Ascending aorta (tissue), 2 donors: ENCODE data around the gene CIDEB. TPM values are rescaled to one million over a fixed set of nuclear protein-coding genes. Genes with fewer than 3 reads are reported as not detected.
"Not testable (repeated sequence)": the region's sequence is repeated elsewhere in the genome, so short reads cannot be mapped to it uniquely, and the experiment has no call there.

Source experiments
- DNase-seq, 2 donors: peaks; one replicate each; pipeline ENCODE4 v3.0.0-alpha.2; 2019; ENCODE audit warnings: low spot score in 2 of 2
- H3K27ac ChIP-seq, 2 donors: fragments of 200-600 bp; sonication (generic); one replicate each; pipeline ENCODE4 v1.5.1; 2016 to 2017; ENCODE audit warnings: mild to moderate bottlenecking in 1 of 2
- H3K27me3 ChIP-seq: fragments of 200-600 bp; sonication (generic); one replicate; pipeline ENCODE4 v1.5.1; 2017
- H3K36me3 ChIP-seq, 2 donors: fragments of 200-600 bp; sonication (generic); one replicate each; pipeline ENCODE4 v1.5.1; 2016
- H3K4me1 ChIP-seq, 2 donors: fragments of 200-600 bp; sonication (generic); one replicate each; pipeline ENCODE4 v1.5.1; 2016 to 2017; ENCODE audit warnings: mild to moderate bottlenecking in 1 of 2
- H3K4me3 ChIP-seq, 2 donors: fragments of 200-600 bp; sonication (generic); one replicate each; pipeline ENCODE4 v1.5.1; 2016 to 2017; ENCODE audit warnings: mild to moderate bottlenecking in 1 of 2
- H3K9me3 ChIP-seq, 2 donors: fragments of 200-600 bp; sonication (generic); one replicate each; pipeline ENCODE4 v1.5.1; 2016
- intact Hi-C: fragments of 100-400 bp; cut with DNase I; formaldehyde crosslinking; loops from one replicate; pipeline ENCODE4 v1.15.1; 2023
- total RNA-seq: library from RNA; depleted of rRNA; stranded (reverse); fragments of >200 nt; gene quantifications from one replicate; pipeline ENCODE4 v1.1.0, GENCODE V29; 2016
- TF ChIP-seq, protein P1 (sequence below), 3 experiments: fragments of 200-600 bp in 2 of 3; fragments of 450-650 bp in 1 of 3; sonication (generic) in 2 of 3; IDR thresholded peaks; one replicate each; pipeline ENCODE4 v1.5.1; 2016 to 2019; ENCODE audit warnings: antibody characterized with exemption in 3 of 3, mild to moderate bottlenecking in 1 of 3, moderate library complexity in 1 of 3

The CIDEB gene
- total RNA-seq, 1 donor from 2014 or later = 72.8 TPM

DNA sequence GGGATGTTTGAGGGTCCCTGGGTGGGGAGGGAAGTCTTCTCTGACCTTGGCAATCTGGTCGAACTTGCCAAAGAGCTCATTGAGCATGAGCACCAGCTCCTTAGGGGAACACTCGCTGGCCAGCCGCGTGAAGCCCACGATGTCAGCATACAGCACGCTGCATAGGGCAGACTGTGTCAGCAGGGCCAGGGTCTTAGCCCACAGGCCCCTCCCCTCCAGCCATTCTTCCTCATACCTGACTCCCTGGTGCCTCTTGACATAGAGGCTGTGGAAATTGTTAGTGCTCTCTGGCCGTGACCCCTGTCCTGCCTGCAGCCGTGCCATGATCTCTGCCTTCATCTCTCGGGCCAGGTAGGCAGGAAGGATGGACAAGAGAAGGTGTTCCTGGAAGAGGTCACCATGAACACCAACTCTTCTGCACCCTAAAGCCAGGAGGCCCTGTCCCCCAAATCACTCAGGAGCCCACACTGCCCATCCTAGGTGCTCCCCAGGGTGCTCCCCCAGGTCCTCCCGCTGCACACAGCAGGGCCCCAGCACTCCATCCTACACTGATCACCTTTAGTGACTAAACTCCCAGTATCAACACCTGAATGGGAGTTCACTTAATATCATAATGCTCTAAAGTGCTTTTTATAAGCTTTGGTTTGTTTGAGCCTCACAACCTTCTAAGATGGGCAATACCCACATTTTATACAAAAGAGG, 23.3 kb upstream of the CIDEB start:
- DNase-seq = no peak
- H3K36me3 ChIP-seq = no peaks in the 10 kb centered on the region
- H3K4me1 ChIP-seq = peaks cover 7 to 20% of the 10 kb centered on the region in 2 donors
- H3K27me3 ChIP-seq = peaks cover 12% of the 10 kb centered on the region
- TF ChIP-seq, protein P1, sequence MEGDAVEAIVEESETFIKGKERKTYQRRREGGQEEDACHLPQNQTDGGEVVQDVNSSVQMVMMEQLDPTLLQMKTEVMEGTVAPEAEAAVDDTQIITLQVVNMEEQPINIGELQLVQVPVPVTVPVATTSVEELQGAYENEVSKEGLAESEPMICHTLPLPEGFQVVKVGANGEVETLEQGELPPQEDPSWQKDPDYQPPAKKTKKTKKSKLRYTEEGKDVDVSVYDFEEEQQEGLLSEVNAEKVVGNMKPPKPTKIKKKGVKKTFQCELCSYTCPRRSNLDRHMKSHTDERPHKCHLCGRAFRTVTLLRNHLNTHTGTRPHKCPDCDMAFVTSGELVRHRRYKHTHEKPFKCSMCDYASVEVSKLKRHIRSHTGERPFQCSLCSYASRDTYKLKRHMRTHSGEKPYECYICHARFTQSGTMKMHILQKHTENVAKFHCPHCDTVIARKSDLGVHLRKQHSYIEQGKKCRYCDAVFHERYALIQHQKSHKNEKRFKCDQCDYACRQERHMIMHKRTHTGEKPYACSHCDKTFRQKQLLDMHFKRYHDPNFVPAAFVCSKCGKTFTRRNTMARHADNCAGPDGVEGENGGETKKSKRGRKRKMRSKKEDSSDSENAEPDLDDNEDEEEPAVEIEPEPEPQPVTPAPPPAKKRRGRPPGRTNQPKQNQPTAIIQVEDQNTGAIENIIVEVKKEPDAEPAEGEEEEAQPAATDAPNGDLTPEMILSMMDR (IDR thresholded peaks at IDR 0.05) = no peak
- H3K9me3 ChIP-seq = no peaks in the 10 kb centered on the region
- intact Hi-C loops = no loop called here
- no peak overlapping the region for H3K4me3 ChIP-seq
- no peak overlapping the region for H3K27ac ChIP-seq

DNA sequence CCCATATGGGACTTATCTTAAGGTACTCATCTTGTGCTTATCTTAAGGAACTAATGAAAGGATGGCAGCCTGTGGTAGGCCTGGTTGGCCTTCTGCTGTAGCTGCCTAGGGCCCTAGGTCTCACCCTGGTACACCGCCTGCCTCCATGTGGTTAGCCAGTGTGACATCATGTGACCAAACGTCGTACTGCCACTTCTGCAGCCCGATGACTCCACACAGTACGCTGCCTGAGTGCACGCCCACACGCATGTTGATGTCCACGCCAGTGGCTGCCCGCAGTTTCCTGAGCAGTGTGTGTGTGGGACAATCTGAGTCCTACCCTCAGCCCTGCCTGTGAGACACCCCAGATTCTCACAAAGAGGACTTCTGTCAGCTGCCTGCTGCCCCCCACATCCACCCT, 22.0 kb upstream of the CIDEB start:
- Histone ChIP-seq H3K4me1 (peaks cover 5 to 19% of the 10 kb centered on the region in 2 donors), H3K4me3 (no peak overlapping the region), H3K9me3 (no peaks in the 10 kb centered on the region), H3K36me3 (no peaks in the 10 kb centered on the region), H3K27me3 (peaks cover 9% of the 10 kb centered on the region), H3K27ac (no peak overlapping the region)
- peak; percentile 70 to 84 for DNase-seq
- TF ChIP-seq, protein P1 (IDR thresholded peaks at IDR 0.05) = no peak
- intact Hi-C loops = no loop called here

- intact Hi-C loops = no loop called here
- no peak for DNase-seq
- no peak overlapping the region for H3K4me3 ChIP-seq
- TF ChIP-seq, protein P1 (IDR thresholded peaks at IDR 0.05) = no peak
- no peaks in the 10 kb centered on the region for H3K36me3 ChIP-seq
- no peaks in the 10 kb centered on the region for H3K9me3 ChIP-seq
- H3K4me1 ChIP-seq = peaks cover 0 to 14% of the 10 kb centered on the region in 2 donors
- peaks cover 3% of the 10 kb centered on the region for H3K27me3 ChIP-seq
- no peak overlapping the region for H3K27ac ChIP-seq
Observed at GRCh38 chr14:24329073-24329663, 21.4 kb upstream of the CIDEB start.

- intact Hi-C loops, H3K4me3 ChIP-seq, H3K9me3 ChIP-seq, H3K27me3 ChIP-seq, H3K36me3 ChIP-seq, H3K4me1 ChIP-seq, H3K27ac ChIP-seq: not testable (repeated sequence)
- peak in 1 of 2 donors; percentile 80 for DNase-seq
- TF ChIP-seq, protein P1 (IDR thresholded peaks at IDR 0.05) = peak; percentile 57 to 70 (median 60)
Observed at GRCh38 chr14:24327914-24328313, 20.1 kb upstream of the CIDEB start.

DNA sequence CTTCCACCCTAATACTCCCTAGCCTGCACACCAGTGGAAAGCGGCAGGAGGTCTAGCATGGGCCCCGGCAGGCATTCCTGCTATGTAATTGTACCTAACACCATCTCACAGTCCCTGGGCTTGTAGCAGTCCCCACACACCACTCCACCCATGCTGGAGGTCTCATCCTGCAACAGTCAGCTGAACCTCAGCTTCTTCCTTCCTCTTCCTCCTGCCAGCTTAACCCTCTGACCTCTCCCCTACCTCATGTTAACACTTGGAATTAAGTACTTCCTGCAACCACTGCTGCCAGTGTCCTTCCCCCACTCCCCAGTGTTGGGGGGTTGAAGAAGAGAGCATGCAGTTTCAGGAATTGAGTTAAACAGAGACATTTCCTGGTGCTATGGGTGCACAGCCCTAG, 19.5 kb upstream of the CIDEB start:
- H3K27me3 ChIP-seq = no peaks in the 10 kb centered on the region
- intact Hi-C loops = no loop called here
- H3K9me3 ChIP-seq = no peaks in the 10 kb centered on the region
- H3K36me3 ChIP-seq = no peaks in the 10 kb centered on the region
- H3K27ac ChIP-seq = no peak overlapping the region
- DNase-seq = no peak
- no peak overlapping the region for H3K4me3 ChIP-seq
- peaks cover 0 to 1% of the 10 kb centered on the region in 2 donors for H3K4me1 ChIP-seq
- TF ChIP-seq, protein P1 (IDR thresholded peaks at IDR 0.05) = no peak
